Duodenal mucosa (tissue), 2 donors: ENCODE results near the gene TBC1D22B.

Source experiments
- H3K27ac ChIP-seq: one replicate; pipeline ENCODE4 v1.7.0; 2013; ENCODE audit warnings: low read depth, low read length
- H3K27me3 ChIP-seq, 2 donors: one replicate each; pipeline ENCODE4 v1.7.0; 2013; ENCODE audit warnings: low read length in 2 of 2, control low read depth in 1 of 2; ENCODE audit not compliant: insufficient read depth in 2 of 2, control insufficient read depth in 1 of 2
- H3K36me3 ChIP-seq, 2 donors: one replicate each; pipeline ENCODE4 v1.7.0; 2013; ENCODE audit warnings: low read length in 2 of 2, control low read depth in 1 of 2; ENCODE audit not compliant: insufficient read depth in 2 of 2, control insufficient read depth in 1 of 2
- H3K4me1 ChIP-seq, 2 donors: one replicate each; pipeline ENCODE4 v1.7.0; 2013; ENCODE audit warnings: low read length in 2 of 2, control low read depth in 1 of 2; ENCODE audit not compliant: insufficient read depth in 2 of 2, control insufficient read depth in 1 of 2
- H3K4me3 ChIP-seq, 2 donors: one replicate each; pipeline ENCODE4 v1.7.0; 2013; ENCODE audit warnings: low read length in 2 of 2, low read depth in 1 of 2
- H3K9ac ChIP-seq, 2 donors: one replicate each; pipeline ENCODE4 v1.7.0; 2013; ENCODE audit warnings: low read length in 2 of 2, low read depth in 1 of 2
- H3K9me3 ChIP-seq, 2 donors: one replicate each; pipeline ENCODE4 v1.7.0; 2013; ENCODE audit warnings: low read length in 2 of 2, control low read depth in 1 of 2; ENCODE audit not compliant: control insufficient read depth in 1 of 2

TBC1D22B gene

GRCh38 chr6:37239950-37240713 lies 17.4 kb upstream of the TBC1D22B start:
- Histone ChIP-seq H3K27ac (peak overlapping the region; percentile 73), H3K36me3 (no peaks in the 10 kb centered on the region), H3K4me1 (peaks cover 10 to 29% of the 10 kb centered on the region in 2 donors), H3K9me3 (no peaks in the 10 kb centered on the region), H3K27me3 (no peaks in the 10 kb centered on the region), H3K4me3 (no peak overlapping the region), H3K9ac (no peak overlapping the region)

- no peak overlapping the region for H3K9ac ChIP-seq
- peaks cover 10 to 32% of the 10 kb centered on the region in 2 donors for H3K4me1 ChIP-seq
- no peaks in the 10 kb centered on the region for H3K27me3 ChIP-seq
- no peak overlapping the region for H3K27ac ChIP-seq
- H3K9me3 ChIP-seq = no peaks in the 10 kb centered on the region
- H3K4me3 ChIP-seq = no peak overlapping the region
- H3K36me3 ChIP-seq = no peaks in the 10 kb centered on the region
Observed at GRCh38 chr6:37241131-37241530, 16.4 kb upstream of the TBC1D22B start.

- no peaks in the 10 kb centered on the region for H3K36me3 ChIP-seq
- no peaks in the 10 kb centered on the region for H3K27me3 ChIP-seq
- no peak overlapping the region for H3K4me3 ChIP-seq
- H3K9me3 ChIP-seq = no peaks in the 10 kb centered on the region
- no peak overlapping the region for H3K9ac ChIP-seq
- peaks cover 10 to 32% of the 10 kb centered on the region in 2 donors for H3K4me1 ChIP-seq
- H3K27ac ChIP-seq = no peak overlapping the region
Observed at GRCh38 chr6:37241775-37242428, 15.7 kb upstream of the TBC1D22B start.

GRCh38 chr6:37242429-37243052 lies 15.0 kb upstream of the TBC1D22B start:
- peaks cover 10 to 32% of the 10 kb centered on the region in 2 donors for H3K4me1 ChIP-seq
- no peaks in the 10 kb centered on the region for H3K36me3 ChIP-seq
- H3K9me3 ChIP-seq = no peaks in the 10 kb centered on the region
- no peak overlapping the region for H3K27ac ChIP-seq
- H3K4me3 ChIP-seq = no peak overlapping the region
- H3K27me3 ChIP-seq = no peaks in the 10 kb centered on the region
- no peak overlapping the region for H3K9ac ChIP-seq

GRCh38 chr6:37243131-37243815 lies 14.3 kb upstream of the TBC1D22B start:
- no peaks in the 10 kb centered on the region for H3K36me3 ChIP-seq
- H3K27me3 ChIP-seq = no peaks in the 10 kb centered on the region
- H3K9me3 ChIP-seq = no peaks in the 10 kb centered on the region
- no peak overlapping the region for H3K4me3 ChIP-seq
- peaks cover 10 to 32% of the 10 kb centered on the region in 2 donors for H3K4me1 ChIP-seq
- peak overlapping the region; percentile 40 for H3K27ac ChIP-seq
- H3K9ac ChIP-seq = no peak overlapping the region

- peak overlapping the region in 1 of 2 donors; percentile 6 for H3K9ac ChIP-seq
- no peaks in the 10 kb centered on the region for H3K9me3 ChIP-seq
- H3K4me1 ChIP-seq = peaks cover 10 to 32% of the 10 kb centered on the region in 2 donors
- H3K27ac ChIP-seq = peak overlapping the region; percentile 75
- no peaks in the 10 kb centered on the region for H3K27me3 ChIP-seq
- H3K4me3 ChIP-seq = no peak overlapping the region
- no peaks in the 10 kb centered on the region for H3K36me3 ChIP-seq
Observed at GRCh38 chr6:37243816-37244370, 13.7 kb upstream of the TBC1D22B start.

GRCh38 chr6:37244430-37245310 lies 12.9 kb upstream of the TBC1D22B start:
- peak overlapping the region; percentile 75 for H3K27ac ChIP-seq
- no peaks in the 10 kb centered on the region for H3K27me3 ChIP-seq
- peak overlapping the region in 1 of 2 donors; percentile 6 for H3K9ac ChIP-seq
- H3K4me1 ChIP-seq = peaks cover 10 to 29% of the 10 kb centered on the region in 2 donors
- no peak overlapping the region for H3K4me3 ChIP-seq
- no peaks in the 10 kb centered on the region for H3K9me3 ChIP-seq
- no peaks in the 10 kb centered on the region for H3K36me3 ChIP-seq

GRCh38 chr6:37251211-37251780 lies 6.3 kb upstream of the TBC1D22B start:
- no peak overlapping the region for H3K4me3 ChIP-seq
- H3K27me3 ChIP-seq = no peaks in the 10 kb centered on the region
- H3K9me3 ChIP-seq = no peaks in the 10 kb centered on the region
- no peak overlapping the region for H3K9ac ChIP-seq
- H3K36me3 ChIP-seq = no peaks in the 10 kb centered on the region
- peaks cover 0 to 4% of the 10 kb centered on the region in 2 donors for H3K4me1 ChIP-seq
- no peak overlapping the region for H3K27ac ChIP-seq

GRCh38 chr6:37253486-37254007 lies 4.0 kb upstream of the TBC1D22B start:
- Histone ChIP-seq H3K36me3 (no peaks in the 10 kb centered on the region), H3K9ac (no peak overlapping the region), H3K9me3 (no peaks in the 10 kb centered on the region), H3K4me3 (no peak overlapping the region), H3K4me1 (peaks cover 8% of the 10 kb centered on the region in 2 donors), H3K27me3 (no peaks in the 10 kb centered on the region), H3K27ac (no peak overlapping the region)
